MM.1S (cell line): ENCODE data around the gene PYM1.
"Not testable (repeated sequence)": the region's sequence is repeated elsewhere in the genome, so short reads cannot be mapped to it uniquely, and the experiment has no call there.

Source experiments
- EZH2 ChIP-seq: fragments of 300-600 bp; sonication (generic); optimal IDR thresholded peaks from 2 replicates; pipeline ENCODE3; 2017; ENCODE audit warnings: low read depth, mild to moderate bottlenecking, antibody characterized with exemption, low read length, mixed read lengths
- TF ChIP-seq, protein P1 (sequence below): fragments of 300-600 bp; sonication (generic); IDR thresholded peaks from 2 replicates; pipeline ENCODE4 v1.5.1; 2016; ENCODE audit warnings: antibody characterized with exemption, low read length, mixed read lengths

DNA sequence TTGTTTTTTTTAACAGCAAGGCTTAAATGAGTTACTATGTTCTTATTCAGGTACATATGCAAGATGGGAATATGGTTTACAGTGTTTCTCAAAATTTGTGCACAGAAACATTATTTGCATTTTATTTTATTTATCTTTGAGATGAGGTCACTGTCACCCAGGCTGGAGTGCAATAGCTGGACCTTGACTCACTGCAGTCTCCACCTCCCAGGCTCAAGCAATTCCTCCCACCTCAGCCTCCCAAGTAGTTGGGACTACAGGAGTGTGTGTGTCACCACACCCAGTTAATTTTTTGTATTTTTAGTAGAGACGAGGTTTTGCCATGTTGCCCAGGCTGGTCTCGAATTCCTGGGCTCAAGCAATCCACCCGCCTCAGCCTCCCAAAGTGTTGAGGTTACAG is 8.7 kb downstream of the PYM1 start:
- TF ChIP-seq, protein P1, sequence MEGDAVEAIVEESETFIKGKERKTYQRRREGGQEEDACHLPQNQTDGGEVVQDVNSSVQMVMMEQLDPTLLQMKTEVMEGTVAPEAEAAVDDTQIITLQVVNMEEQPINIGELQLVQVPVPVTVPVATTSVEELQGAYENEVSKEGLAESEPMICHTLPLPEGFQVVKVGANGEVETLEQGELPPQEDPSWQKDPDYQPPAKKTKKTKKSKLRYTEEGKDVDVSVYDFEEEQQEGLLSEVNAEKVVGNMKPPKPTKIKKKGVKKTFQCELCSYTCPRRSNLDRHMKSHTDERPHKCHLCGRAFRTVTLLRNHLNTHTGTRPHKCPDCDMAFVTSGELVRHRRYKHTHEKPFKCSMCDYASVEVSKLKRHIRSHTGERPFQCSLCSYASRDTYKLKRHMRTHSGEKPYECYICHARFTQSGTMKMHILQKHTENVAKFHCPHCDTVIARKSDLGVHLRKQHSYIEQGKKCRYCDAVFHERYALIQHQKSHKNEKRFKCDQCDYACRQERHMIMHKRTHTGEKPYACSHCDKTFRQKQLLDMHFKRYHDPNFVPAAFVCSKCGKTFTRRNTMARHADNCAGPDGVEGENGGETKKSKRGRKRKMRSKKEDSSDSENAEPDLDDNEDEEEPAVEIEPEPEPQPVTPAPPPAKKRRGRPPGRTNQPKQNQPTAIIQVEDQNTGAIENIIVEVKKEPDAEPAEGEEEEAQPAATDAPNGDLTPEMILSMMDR: not testable (repeated sequence)
- not testable (repeated sequence) for TF ChIP-seq EZH2
